ENCODE results near the gene PTPRN2. TPM values are rescaled to one million over a fixed set of nuclear protein-coding genes. Genes with fewer than 3 reads are reported as not detected.

PTPRN2 gene
- total RNA-seq, 1 experiment from 2014 or later: 2.1 TPM

DNA sequence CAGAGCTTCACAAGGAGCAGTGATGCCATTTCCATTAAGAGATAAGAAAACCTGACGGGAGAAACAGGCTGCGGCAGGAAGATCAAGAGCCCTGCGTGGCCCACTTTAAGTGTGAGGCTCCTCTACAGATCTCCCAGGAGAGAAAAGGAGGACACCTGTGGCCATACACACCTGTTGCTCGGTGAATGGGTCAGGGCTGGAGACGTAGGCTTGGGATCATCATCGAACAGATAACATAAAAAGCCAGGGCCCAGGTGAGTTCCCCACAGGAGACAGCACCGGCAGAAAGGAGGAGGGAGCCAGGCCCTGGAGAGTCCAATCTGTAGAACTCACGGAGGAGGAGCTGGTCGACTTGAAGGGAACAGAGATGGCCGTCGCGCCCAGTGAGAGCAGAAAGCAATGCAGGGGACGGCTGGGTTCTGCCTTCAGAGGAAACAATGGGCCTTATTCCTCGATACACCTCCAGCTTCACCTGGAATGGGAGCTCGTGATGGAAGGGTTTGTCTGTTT lies 694.0 kb downstream of the PTPRN2 start:
- Histone ChIP-seq H3K4me3 (replicated peaks in 1 of 2; ENCODE audit: low read depth in 1 of 2, low read length in 2 of 2) (no peak overlapping the region), H3K36me3 (ENCODE audit: control insufficient read depth in 1 of 2, insufficient read depth in 2 of 2, low read length in 2 of 2) (no peaks in the 10 kb centered on the region), H3K27me3 (ENCODE audit: insufficient read depth, low read length) (peaks cover 7% of the 10 kb centered on the region; the same call in 1 of the 2 replicates), H2AFZ (ENCODE audit: low read depth, low read length, poor library complexity, severe bottlenecking) (no peak overlapping the region), H3K4me1 (ENCODE audit: control insufficient read depth in 1 of 2, insufficient read depth in 2 of 2, low read length in 2 of 2) (no peaks in the 10 kb centered on the region), H3K9me3 (ENCODE audit: control insufficient read depth in 1 of 2, insufficient read depth in 1 of 2, low read depth in 1 of 2, low read length in 2 of 2) (no peaks in the 10 kb centered on the region), H3K9me2 (ENCODE audit: insufficient read depth) (no peaks in the 10 kb centered on the region), H4K20me1 (ENCODE audit: insufficient read depth) (no peaks in the 10 kb centered on the region), H3K79me2 (ENCODE audit: insufficient read depth, low read length) (no peaks in the 10 kb centered on the region), H3K4me2 (ENCODE audit: low read length) (no peak overlapping the region), H3K27ac (ENCODE audit: low read depth, low read length) (no peak overlapping the region), H3K9ac (ENCODE audit: low read length) (no peak overlapping the region)
- TF ChIP-seq, protein P1, sequence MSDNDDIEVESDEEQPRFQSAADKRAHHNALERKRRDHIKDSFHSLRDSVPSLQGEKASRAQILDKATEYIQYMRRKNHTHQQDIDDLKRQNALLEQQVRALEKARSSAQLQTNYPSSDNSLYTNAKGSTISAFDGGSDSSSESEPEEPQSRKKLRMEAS (IDR thresholded peaks at IDR 0.05): no peak
- TF ChIP-seq, protein P2, sequence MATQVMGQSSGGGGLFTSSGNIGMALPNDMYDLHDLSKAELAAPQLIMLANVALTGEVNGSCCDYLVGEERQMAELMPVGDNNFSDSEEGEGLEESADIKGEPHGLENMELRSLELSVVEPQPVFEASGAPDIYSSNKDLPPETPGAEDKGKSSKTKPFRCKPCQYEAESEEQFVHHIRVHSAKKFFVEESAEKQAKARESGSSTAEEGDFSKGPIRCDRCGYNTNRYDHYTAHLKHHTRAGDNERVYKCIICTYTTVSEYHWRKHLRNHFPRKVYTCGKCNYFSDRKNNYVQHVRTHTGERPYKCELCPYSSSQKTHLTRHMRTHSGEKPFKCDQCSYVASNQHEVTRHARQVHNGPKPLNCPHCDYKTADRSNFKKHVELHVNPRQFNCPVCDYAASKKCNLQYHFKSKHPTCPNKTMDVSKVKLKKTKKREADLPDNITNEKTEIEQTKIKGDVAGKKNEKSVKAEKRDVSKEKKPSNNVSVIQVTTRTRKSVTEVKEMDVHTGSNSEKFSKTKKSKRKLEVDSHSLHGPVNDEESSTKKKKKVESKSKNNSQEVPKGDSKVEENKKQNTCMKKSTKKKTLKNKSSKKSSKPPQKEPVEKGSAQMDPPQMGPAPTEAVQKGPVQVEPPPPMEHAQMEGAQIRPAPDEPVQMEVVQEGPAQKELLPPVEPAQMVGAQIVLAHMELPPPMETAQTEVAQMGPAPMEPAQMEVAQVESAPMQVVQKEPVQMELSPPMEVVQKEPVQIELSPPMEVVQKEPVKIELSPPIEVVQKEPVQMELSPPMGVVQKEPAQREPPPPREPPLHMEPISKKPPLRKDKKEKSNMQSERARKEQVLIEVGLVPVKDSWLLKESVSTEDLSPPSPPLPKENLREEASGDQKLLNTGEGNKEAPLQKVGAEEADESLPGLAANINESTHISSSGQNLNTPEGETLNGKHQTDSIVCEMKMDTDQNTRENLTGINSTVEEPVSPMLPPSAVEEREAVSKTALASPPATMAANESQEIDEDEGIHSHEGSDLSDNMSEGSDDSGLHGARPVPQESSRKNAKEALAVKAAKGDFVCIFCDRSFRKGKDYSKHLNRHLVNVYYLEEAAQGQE (IDR thresholded peaks at IDR 0.05; ENCODE audit: low read depth): no peak
- no peak for TF ChIP-seq CBX3 (IDR thresholded peaks at IDR 0.05; ENCODE audit: low read depth)
- TF ChIP-seq, protein P3, sequence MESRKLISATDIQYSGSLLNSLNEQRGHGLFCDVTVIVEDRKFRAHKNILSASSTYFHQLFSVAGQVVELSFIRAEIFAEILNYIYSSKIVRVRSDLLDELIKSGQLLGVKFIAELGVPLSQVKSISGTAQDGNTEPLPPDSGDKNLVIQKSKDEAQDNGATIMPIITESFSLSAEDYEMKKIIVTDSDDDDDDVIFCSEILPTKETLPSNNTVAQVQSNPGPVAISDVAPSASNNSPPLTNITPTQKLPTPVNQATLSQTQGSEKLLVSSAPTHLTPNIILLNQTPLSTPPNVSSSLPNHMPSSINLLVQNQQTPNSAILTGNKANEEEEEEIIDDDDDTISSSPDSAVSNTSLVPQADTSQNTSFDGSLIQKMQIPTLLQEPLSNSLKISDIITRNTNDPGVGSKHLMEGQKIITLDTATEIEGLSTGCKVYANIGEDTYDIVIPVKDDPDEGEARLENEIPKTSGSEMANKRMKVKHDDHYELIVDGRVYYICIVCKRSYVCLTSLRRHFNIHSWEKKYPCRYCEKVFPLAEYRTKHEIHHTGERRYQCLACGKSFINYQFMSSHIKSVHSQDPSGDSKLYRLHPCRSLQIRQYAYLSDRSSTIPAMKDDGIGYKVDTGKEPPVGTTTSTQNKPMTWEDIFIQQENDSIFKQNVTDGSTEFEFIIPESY (IDR thresholded peaks at IDR 0.05; ENCODE audit: extremely low read depth, insufficient replicate concordance, low read length): no peak
- TF ChIP-seq CEBPB (IDR thresholded peaks at IDR 0.05; ENCODE audit: low read depth): no peak
- TF ChIP-seq POLR2AphosphoS5 (IDR thresholded peaks at IDR 0.05; ENCODE audit: low read depth, low read length): no peak
- no peak for TF ChIP-seq ZNF274 (IDR thresholded peaks at IDR 0.05; ENCODE audit: low read depth, low read length)
- TF ChIP-seq SP1 (IDR thresholded peaks at IDR 0.05; ENCODE audit: low read depth): no peak
- TF ChIP-seq, protein P4, sequence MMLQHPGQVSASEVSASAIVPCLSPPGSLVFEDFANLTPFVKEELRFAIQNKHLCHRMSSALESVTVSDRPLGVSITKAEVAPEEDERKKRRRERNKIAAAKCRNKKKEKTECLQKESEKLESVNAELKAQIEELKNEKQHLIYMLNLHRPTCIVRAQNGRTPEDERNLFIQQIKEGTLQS (IDR thresholded peaks at IDR 0.05): no peak
- TF ChIP-seq POLR2A (IDR thresholded peaks at IDR 0.05; ENCODE audit: borderline replicate concordance, extremely low read depth, insufficient read depth, insufficient read length): no peak
- TF ChIP-seq TCF7L2 (IDR thresholded peaks at IDR 0.05; ENCODE audit: borderline replicate concordance, extremely low read depth, insufficient read depth, insufficient read length): no peak
- TF ChIP-seq SIN3A (IDR thresholded peaks at IDR 0.05; ENCODE audit: low read depth): no peak
- no peak for TF ChIP-seq YY1 (IDR thresholded peaks at IDR 0.05; ENCODE audit: extremely low read depth, insufficient replicate concordance, low read depth, low read length)
- no peak for TF ChIP-seq FOSL1 (IDR thresholded peaks at IDR 0.05; ENCODE audit: low read depth)
- TF ChIP-seq, protein P5, sequence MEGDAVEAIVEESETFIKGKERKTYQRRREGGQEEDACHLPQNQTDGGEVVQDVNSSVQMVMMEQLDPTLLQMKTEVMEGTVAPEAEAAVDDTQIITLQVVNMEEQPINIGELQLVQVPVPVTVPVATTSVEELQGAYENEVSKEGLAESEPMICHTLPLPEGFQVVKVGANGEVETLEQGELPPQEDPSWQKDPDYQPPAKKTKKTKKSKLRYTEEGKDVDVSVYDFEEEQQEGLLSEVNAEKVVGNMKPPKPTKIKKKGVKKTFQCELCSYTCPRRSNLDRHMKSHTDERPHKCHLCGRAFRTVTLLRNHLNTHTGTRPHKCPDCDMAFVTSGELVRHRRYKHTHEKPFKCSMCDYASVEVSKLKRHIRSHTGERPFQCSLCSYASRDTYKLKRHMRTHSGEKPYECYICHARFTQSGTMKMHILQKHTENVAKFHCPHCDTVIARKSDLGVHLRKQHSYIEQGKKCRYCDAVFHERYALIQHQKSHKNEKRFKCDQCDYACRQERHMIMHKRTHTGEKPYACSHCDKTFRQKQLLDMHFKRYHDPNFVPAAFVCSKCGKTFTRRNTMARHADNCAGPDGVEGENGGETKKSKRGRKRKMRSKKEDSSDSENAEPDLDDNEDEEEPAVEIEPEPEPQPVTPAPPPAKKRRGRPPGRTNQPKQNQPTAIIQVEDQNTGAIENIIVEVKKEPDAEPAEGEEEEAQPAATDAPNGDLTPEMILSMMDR (IDR thresholded peaks at IDR 0.05 in 2 of 3, conservative IDR thresholded peaks at IDR 0.05 in 1 of 3; ENCODE audit: borderline replicate concordance in 1 of 3, insufficient read depth in 1 of 3, low read depth in 2 of 3, low read length in 2 of 3): no peak
- no peak for TF ChIP-seq EZH2phosphoT487 (IDR thresholded peaks at IDR 0.05; ENCODE audit: borderline replicate concordance)
- TF ChIP-seq JUND (IDR thresholded peaks at IDR 0.05): no peak
- TF ChIP-seq EZH2 (IDR thresholded peaks at IDR 0.05): no peak
- TF ChIP-seq RAD21 (IDR thresholded peaks at IDR 0.05; ENCODE audit: low read depth): no peak
- ATAC-seq (no peak), DNase-seq (ENCODE audit: low read depth, low spot score) (no peak)
- POLR2A ChIA-PET: no interaction called here
- CTCF ChIA-PET: no interaction called here
- intact Hi-C loops (cut with micrococcal nuclease): no loop called here
- BruUV-seq (replicated peaks): no TSS peak
- RAD21 ChIA-PET (ENCODE audit: low non-redundant PET in 1 of 2, low total read pairs in 2 of 2, uncharacterized antibody in 2 of 2, unreplicated experiment in 2 of 2): no interaction called here
